ENCODE measurements around the gene HAP1.

The HAP1 gene

DNA sequence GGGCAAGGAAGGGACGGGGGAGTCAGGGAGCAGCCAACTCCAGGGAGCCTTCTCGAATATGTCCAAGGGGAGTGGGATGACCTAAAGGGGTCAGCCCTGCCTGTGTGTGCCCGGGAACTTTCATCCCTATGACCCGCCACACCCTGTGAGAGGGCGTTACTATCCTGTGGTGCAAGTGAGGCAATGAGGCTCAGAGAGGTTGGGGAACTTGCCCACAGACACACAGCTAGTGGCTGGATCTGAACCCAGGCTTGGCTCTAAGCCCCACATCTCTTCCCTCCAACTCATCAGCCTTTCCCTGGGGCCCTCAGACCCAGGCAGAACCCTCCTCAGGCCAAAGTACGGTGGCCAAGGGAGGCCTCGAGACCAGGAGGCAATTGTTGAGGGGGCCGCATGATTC lies 28.9 kb upstream of the HAP1 start:
- no peak for DNase-seq

DNA sequence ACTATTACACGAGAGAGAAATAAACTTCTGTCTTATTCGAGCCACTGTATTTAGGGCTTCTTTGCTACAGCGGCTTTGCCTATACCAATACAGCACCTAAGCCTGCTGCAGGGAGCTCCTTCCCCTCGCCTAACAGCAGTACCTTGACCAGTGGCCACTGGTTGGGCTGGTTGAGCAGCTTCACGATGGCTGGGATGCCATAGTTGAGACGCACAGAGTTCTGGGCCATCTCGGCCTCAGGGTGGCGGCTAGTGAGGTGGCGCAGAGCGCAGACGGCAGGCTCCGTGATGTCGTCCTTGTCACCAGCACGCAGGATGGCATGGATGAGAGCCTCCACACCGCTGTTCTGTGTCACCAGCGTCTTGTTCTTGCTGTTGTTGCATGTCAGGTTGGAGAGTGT lies 28.4 kb upstream of the HAP1 start:
- no peak for DNase-seq

DNA sequence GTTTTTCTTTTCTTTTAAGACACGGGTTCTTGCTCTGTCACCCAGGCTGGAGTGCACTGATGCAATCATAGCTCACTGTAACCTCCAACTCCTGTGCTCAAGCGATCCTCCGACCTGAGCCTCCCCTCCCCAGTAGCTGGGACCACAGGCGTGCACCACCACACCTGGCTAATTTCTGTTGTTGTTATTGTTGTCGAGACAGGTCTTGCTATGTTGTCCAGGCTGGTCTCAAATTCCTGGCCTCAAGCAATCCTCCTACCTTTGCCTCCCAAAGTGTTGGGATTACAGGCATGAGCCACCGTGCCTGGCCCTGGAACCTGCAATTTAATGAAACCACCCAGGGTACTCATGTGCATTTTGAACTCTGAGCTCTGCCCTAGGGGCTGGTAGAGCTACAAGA lies 27.9 kb upstream of the HAP1 start:
- DNase-seq = no peak

DNA sequence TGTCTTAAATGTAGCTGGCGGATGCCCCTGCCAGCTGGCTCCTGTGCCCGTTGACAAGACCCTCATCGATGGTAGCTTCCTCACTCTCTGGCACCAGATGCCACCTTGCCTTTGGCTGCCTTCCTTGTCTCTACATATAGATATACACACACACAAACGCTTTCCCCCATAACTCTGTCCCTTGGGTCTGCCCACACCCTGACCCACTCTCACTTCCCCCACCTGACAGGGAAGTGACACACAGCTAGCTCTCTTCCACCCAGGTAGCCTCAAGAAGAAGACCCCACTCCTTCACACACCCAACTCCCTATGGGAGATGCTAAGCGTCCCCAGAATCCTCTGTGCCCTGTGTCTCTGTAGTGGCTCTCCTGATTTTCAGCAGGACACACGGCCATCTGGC lies 26.4 kb upstream of the HAP1 start:
- DNase-seq = no peak

DNA sequence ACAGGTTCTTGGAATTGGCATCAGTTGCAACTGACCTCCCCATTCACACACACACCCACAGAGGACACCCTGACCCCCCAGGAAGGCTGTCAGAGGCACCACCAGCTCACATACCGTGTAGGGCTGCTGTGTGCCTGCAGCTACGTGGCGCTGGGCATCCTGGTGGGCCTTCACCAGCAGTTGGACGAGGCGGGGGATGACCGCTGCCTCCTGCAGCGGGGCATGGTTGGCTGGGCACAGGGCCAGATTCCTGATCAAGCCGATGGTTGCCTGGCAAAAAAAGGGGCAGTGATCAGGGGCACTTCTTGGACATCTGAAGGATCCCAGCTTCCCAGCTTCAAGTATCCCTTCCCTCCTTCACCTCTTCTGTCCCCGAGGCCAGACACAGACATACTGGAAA lies 24.2 kb upstream of the HAP1 start:
- DNase-seq = no peak

DNA sequence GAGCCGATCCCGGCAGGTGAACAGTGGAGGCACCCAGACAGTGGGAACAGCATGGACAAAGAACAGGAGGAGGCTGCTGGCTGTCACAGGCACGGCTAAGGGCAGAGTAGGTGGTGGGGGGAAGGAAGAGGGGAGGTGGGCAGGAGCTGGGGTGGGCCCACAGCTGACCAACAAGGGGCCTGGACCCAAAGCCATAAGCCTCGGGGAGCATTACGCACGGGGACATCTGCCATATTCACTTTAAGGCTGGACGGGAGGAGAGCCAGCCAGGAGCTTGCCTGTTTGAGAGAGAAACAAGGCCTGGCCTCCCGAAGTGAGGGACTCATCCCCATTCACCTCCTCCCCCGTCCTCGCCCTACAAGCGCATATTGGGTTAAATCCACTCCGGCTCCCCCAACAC lies 19.6 kb upstream of the HAP1 start:
- no peak for DNase-seq

DNA sequence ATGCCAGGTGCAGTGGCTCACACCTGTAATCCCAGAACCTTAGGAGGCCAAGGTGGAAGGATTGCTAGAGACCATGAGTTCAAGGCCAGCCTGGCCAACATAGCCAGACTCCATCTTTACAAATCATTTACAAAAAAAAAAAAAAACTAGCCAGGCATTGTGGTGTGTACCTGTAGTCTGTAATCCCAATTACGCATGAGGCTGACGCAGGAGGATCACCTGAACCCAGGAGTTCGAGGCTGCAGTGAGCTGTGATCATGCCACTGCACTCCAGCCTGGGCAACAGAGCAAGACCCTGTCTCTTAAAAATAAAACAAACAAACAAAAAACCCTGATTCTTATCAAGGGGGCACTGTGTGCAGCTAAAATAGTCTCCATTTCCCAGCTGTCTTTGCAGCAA lies 16.8 kb upstream of the HAP1 start:
- DNase-seq = no peak

DNA sequence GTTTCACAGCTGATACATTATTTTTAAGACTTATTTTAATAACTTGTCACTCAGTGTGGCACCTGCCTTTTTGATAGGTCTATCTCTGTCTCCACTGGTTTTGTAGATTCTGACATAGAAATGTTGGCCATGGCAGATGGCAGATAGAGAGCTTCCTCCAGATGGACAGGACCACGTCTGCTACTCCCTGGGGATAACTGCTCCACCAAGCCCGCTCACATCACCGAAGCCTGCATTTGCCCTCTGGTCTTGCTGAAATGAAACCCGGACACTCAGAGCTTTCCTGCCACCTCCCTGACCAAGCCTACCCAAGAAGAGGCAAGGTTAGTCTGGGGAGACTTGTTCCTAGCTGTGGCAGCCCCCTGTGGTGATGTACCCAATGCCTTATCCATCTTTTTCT lies 16.4 kb upstream of the HAP1 start:
- no peak for DNase-seq

DNA sequence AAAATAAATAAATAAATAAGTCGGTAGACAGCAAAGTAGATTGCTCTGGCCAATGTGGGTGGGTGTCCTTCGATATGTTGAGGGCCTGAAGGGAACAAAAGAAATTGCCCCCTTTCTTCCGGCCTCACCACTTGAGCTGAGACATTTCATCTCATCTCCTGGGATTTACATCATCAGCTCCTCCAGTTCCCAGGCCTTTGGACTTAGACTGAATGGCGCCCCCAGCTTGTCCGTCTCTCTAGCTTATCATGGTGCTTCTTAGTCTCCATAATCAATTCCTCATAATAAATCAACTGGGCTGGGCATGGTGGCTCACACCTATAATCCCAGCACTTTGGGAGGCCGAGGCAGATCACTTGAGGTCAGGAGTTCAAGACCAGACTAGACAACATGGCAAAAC lies 13.8 kb upstream of the HAP1 start:
- no peak for DNase-seq

DNA sequence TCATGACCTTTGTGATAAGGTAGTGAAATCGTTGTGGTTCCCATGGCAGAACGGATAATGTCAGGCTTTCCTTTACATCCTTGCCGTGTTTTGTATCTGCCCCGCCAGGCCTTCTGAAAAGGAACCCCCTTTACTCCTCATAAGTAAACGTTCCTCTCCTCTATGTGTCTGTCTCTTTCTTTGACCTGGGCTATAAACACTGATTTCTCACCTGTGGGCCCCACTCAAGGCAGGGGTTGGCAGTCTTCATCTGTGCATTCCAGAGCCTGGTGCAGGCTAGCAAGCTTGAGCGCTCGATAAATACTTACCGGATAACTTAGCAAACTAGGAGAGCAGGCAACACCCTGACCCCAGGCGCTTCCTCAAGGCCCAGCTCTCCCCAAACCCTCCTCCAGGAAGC lies 7.3 kb upstream of the HAP1 start:
- DNase-seq = no peak

DNA sequence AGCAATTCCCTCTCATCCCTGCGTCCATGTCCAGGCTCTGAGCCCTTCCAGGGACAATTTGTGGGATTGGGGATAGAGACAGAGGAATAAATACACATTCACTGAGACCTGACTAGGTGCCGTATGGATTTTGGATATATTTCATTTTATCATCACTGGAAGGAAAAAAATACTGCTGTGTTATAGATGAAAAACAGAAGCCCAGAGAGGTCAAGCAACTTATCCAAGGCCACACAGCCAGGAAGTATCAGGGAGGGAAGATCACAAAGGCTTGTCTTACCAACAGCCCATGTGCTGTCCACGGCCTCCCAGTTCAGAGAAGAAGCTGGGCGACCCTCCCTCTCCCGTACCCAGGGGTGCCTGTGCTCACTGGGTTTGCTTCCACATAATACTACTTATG lies 6.1 kb upstream of the HAP1 start:
- DNase-seq = no peak

DNA sequence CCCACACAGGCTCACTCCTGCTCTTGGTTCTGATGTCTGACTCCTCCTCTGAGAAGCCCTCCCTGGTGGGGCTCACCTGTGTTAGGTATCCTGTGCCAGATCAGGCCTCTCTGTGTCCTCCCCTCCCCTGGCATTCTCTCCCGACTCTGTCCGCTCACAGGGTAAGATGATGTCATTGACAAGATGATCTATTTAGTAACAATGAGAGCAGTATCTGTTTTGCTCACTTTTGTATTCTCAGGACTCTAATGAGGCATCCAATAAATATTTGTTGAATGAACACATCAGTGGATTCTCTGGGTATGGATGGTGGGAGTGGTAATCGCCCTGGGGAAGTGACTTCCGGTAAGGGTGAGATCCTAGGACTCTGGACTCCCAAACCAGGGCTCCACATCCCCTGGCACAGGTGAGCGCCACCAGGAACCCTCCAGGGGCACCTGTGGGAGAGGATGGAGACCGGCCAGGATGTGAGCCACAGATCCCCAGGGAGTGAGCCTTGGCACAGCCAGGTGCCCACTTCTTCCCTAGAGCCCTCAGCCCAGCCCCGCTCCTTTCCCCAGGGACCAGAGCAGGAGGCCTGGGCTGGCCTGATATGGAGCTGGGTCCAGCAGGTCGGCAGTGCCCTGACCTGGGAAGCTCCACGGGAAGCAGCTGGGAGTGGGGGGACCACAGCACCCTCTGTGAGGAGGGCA lies 5.4 kb upstream of the HAP1 start:
- DNase-seq = no peak

DNA sequence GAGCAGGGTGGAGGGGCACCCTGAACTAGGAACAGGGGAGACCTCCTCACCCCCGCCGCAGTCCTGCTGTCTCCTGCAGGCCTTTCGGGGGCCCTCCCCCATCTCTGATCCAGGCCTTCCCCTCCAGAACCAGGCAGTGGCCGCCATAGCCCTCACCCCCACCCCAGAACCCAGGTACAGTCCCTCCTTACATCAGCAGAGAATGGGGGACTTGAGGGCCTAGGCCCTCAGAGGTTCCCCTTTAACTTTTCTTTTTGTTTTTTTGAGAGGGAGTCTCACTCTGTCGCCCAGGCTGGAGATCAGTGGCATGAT lies 4.3 kb upstream of the HAP1 start:
- DNase-seq = no peak

DNA sequence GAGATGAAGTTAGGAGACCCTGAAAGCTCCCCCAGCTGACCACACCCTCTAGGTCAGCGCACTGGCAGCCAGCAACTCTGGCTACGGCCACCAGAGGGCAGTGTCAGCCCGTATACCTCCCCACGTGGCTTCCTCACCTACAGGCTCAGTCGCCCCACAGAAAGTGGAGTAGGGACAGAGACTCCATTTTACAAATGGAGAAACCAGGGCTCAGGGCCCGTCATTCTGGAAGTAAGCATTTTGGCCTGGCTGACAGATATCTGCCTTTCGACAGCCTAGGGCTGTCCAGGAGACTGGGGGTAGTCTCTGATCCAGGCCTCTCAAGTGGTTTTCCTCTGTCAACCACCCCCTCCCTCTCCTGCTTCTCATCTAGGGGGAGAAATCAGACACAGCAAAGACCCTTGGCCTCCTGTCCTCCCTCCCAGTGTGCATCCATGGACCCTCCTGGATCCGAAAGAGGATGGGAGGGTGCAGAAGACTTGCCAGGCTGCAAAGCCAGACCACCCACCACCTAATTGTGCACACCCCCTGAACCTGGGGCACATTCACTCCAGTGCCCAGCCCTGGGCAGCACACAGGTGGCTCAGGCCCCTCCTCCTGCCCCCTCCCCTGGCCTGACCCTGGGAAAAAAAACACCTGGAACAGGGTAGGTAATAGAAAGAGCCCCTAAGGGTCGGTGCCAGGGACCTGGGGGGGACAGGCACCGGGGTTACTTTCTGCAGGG lies 3.8 kb upstream of the HAP1 start:
- DNase-seq = peak; percentile 88 to 90

DNA sequence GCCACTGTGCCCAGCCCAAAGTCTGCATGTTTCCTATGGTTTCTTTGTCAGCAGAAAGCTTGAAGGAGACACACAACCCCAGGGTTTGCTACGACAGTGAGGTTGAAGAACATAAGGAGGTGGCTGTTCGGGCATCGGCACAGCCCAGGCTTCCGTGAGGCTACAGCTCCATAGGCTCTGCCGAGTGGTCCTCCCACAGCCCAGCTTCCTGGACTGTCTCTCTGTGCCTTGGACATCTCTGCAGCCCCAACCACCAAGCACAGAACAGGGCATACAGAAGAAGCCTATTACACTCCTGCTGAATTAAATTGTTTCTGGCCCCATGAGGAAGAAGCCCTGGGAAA lies 3.2 kb upstream of the HAP1 start:
- no peak for DNase-seq

DNA sequence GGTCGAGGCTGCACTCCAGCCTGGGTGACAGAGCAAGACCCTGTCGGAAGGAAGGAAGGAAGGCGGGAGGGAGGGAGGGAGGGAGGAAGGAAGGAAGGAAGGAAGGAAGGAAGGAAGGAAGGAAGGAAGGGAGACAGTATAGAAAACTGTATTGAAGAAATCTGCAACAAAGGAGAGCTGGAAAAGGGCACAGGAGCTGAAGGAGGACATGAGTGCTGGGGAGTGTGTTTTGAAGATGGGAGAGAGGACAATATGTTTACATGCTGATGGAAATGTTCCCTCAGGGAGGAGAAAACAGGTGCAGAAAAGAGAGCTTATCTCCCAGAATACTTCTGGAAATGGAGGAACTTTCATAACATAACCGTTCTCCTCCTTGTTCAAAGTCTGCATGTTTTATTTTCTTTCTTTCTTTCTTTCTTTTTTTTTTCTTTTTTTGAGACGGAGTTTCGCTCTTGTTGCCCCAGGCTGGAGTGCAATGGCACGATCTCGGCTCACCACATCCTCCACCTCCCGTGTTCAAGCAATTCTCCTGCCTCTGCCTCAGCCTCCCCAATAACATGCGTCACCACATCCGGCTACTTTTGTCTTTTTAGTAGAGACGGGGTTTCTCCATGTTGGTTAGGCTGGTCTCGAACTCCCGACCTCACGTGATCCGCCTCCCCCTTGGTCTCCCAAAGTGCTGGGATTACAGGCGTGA lies 2.7 kb upstream of the HAP1 start:
- DNase-seq = no peak

DNA sequence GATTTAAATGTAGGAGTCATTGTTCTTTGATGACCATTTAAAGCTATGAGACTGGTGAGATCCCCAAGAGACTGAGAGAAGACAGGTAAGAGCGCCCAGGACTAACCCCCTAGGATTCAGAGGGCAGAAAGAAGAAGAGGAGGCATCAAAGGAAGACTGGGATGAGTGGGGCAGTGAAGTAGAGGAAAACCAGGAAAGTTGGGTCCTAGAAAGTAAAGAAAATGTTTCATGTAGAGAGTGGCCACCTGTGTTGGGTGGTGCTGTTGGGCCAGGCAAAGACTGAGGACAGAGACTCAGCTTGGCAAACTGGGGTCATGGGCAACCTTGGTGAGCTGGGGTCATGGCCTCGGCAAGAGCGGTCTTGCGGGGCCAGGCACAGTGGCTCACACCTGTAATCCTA lies 1.3 kb upstream of the HAP1 start:
- DNase-seq = no peak

DNA sequence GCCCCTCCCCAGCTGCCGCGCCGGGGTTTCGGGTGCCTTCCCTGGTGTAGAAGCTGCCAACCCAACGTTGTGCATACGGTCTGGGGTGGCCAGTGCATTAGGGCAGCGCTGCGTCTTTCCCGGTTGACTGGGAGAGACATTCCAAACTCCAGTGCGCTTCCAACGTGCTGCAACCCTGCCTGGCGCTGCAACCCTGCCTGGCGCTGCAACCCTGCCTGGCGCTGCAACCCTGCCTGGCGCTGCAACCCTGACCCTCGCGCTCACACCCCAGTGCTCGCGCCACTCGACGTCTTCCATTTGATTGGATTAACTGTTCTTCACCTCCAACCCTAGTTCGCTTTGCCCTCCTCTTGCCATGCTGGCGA lies 488 bp upstream of the HAP1 start:
- DNase-seq = no peak

DNA sequence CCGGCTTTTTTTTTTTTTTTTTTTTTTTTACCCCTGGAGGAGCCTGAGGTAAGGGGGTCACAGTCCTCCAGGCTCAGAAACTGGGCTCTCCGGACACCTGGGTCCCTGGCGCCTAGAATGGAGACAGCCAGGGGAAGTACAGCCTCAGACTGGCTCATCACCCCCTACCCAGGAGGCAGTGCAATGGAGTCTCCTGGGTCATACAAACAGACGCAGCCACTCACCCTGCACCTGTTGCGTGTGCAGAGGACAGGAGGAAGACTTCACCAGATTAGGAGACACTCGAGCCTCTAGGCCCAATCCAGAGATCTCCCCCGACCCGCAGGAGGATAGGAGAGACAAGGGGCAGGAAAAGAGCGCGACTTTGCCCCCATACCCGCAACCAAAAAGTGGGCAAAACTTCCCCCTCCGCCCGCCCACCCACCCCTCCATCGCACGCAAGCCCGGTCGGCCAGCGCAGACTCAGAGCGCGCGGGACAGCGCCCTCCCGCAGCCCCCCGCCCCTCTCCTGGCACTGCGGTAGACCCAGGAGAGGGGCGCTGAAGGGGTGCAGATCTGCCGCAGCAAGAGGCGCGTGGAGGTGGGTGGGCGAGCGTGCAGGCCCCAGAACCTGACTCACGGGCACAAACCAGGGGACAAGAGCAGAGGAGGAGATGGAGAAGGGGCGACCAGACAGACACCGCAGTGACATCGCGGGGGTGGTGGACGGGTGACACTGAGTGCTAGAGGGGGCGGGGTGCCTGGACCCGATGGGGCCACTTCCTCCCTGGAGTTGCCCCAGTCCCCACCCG lies 900 bp downstream of the HAP1 start:
- no peak for DNase-seq

DNA sequence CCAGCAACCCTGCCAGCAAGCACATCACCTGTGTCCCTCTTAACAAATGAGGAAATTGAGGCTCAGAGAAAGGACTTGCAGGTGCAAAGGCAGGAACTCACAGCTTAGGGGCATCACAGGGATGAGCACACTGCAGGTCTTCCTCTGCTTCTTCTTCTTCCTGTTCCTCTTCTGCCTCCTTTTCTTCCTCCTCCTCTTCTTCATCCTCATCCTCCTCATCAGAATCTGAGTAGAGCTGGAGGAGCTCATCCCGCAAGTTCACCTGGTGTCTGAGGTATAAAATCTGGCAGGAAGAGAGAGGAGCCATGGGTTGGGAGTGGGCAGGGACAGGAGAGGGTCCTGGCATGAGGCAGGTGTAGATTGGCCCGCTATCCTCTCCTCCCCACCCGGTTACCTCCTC lies 2.6 kb downstream of the HAP1 start:
- no peak for DNase-seq

DNA sequence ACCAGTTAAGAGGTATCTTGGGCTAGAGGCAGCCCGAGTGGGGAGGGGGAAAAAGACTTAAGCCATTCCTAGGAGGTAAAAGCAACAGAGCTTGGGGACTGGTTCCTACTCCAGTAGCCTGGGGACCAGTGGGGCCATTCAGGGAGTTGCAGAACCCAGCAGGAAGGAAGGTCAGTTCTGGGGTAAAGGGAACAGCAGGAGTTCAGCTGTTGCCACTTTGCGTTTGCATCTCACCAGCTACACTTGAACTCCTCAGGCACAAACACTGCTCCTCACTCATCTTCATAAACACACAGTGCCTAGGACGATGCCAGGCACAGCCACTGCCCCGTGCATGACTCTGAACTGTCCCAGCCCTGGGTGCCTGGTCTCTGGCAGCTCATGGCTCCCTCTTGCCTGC lies 4.0 kb downstream of the HAP1 start:
- DNase-seq = no peak

DNA sequence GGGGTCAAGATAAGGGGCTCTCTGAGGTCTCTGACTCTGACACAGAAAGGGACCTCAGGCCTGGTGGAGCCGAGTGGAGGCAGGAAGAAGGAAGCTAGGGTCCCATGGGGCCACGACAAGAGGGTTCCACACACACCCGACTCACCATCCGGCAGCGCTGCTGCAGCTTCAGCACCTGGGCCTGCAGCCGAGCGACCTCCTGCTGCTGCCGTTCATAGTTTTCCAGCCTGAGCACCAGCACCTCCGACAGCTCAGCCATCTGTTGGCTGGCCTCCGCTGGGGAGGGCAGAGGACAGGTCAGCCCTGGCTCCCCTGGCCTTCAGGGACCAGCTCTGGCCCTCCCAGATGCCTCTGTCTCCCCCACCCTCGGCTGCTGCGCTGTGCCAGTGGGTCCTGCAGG lies 6.4 kb downstream of the HAP1 start:
- DNase-seq = no peak

DNA sequence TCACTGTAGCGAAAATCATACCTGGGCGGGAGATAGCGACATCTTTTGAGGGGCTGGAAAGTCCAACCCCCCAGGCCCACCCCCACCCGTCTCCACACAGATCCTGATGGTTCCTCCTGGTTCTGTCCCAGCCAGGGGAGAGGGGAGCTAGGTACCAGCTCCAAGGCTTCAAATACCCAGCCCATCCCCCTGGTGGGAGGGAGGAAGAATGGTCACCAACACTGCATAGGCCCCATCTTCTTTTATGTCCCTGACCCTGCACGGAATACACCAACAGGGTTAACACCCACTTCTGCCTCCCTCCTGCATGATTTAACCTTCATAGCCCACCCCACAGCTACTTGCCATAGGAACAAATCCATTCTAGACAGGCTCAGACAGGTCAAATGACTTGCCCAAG lies 9.3 kb downstream of the HAP1 start:
- no peak for DNase-seq

DNA sequence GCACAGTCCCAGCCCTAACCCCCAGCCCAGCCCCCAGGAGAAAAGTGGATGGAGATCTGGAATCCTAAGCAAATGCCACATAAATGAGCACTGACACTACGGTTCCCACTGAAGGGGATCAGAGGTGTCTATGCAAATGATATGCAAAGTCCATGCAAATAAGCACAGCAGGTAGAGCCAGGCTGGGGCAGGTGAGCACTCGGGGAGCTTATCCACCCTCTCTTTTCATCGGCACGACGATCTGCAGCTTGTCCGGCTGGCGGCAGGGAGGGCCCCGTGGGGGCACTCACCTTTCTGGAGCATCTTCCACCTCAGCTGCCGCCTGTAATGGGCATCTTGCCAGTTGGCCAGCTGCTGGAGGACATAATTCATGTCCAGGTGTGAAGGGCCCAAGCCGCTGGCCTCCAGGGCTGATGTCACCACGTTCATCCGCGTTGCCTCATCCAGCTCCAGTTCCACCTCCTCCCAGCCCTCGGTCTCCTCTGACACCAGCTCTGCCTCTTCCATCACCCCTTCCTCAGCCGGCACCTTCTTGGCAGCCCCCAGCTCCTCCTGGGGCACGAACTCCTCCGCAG lies 9.9 kb downstream of the HAP1 start:
- DNase-seq = no peak

Data from activated T-cell treated with anti-CD3 and anti-CD28 coated beads, Interleukin-2, amount 50 U/mL, for 48 hours (primary cell).